CD4-positive, CD25-positive, alpha-beta regulatory T cell (primary cell): ENCODE results near the gene NKAIN4. TPM values are rescaled to one million over a fixed set of nuclear protein-coding genes. Genes with fewer than 3 reads are reported as not detected.

Source experiments
- ATAC-seq, 2 donors: fragments of 150-1000 bp; cut with Tn5 transposase; one replicate each; pipeline ENCODE4 v1.10.0; 2021; ENCODE audit warnings: low read depth in 2 of 2, moderate number of reproducible peaks in 2 of 2, moderate library complexity in 1 of 2
- DNase-seq, 3 donors: peaks; one replicate each; pipeline versions ENCODE4 v3.0.0 to v3.0.0-alpha.2; 2012 to 2022; ENCODE audit warnings: mixed read lengths in 1 of 3
- H3K27ac ChIP-seq: one replicate; pipeline ENCODE4 v1.7.0; 2013; ENCODE audit warnings: mild to moderate bottlenecking, low read length; ENCODE audit not compliant: insufficient read depth, poor library complexity, severe bottlenecking
- H3K27me3 ChIP-seq: one replicate; pipeline ENCODE4 v1.7.0; 2013; ENCODE audit warnings: low read length; ENCODE audit not compliant: control insufficient read depth, insufficient read depth
- H3K36me3 ChIP-seq: one replicate; pipeline ENCODE4 v1.7.0; 2013; ENCODE audit warnings: mild to moderate bottlenecking, low read length, moderate library complexity; ENCODE audit not compliant: control insufficient read depth, insufficient read depth
- H3K4me1 ChIP-seq: 2 replicates; pipeline ENCODE4 v1.7.0; 2013; ENCODE audit warnings: mild to moderate bottlenecking, low read length; ENCODE audit not compliant: insufficient read depth, control insufficient read depth, poor library complexity, severe bottlenecking
- H3K4me3 ChIP-seq: one replicate; pipeline ENCODE4 v1.7.0; 2013; ENCODE audit warnings: low read depth, mild to moderate bottlenecking, low read length, moderate library complexity
- H3K9me3 ChIP-seq, 2 experiments: 1 replicate in 1 of 2; 2 replicates in 1 of 2; pipeline ENCODE4 v1.7.0; 2013; ENCODE audit warnings: low read length in 2 of 2, mild to moderate bottlenecking in 1 of 2, moderate library complexity in 1 of 2; ENCODE audit not compliant: control insufficient read depth in 2 of 2
- H3K27ac Mint-ChIP-seq, 3 donors: one replicate each; pipeline ENCODE4 v1.8.0; 2020 to 2022; ENCODE audit warnings: mild to moderate bottlenecking in 3 of 3, mixed read lengths in 3 of 3, moderate library complexity in 2 of 3
- H3K27me3 Mint-ChIP-seq: one replicate; pipeline ENCODE4 v1.8.0; 2022; ENCODE audit warnings: mild to moderate bottlenecking, mixed read lengths
- H3K36me3 Mint-ChIP-seq: one replicate; pipeline ENCODE4 v1.8.0; 2020; ENCODE audit warnings: mixed read lengths
- H3K4me1 Mint-ChIP-seq, 4 donors: one replicate each; pipeline ENCODE4 v1.8.0; 2020 to 2022; ENCODE audit warnings: mixed read lengths in 4 of 4, mild to moderate bottlenecking in 1 of 4
- H3K4me3 Mint-ChIP-seq, 4 donors: one replicate each; pipeline ENCODE4 v1.8.0; 2020 to 2022; ENCODE audit warnings: mild to moderate bottlenecking in 4 of 4, mixed read lengths in 4 of 4, moderate library complexity in 3 of 4
- H3K9me3 Mint-ChIP-seq, 7 donors: one replicate each; pipeline ENCODE4 v1.8.0; 2020 to 2022; ENCODE audit warnings: mixed read lengths in 7 of 7, mild to moderate bottlenecking in 3 of 7, moderate library complexity in 2 of 7
- polyA plus RNA-seq, 4 donors: library from polyadenylated mRNA; unstranded; fragments of 300-500 nt; fragmentation: Illumina TruSeq; gene quantifications; one replicate each; pipeline ENCODE4 v1.2.3, GENCODE V29; 2021
- total RNA-seq: library from RNA; stranded (reverse); gene quantifications from one replicate; pipeline ENCODE4 v1.2.3, GENCODE V29; 2022

The NKAIN4 gene
- total and polyA plus RNA-seq, 5 donors from 2014 or later, result not detected

DNA sequence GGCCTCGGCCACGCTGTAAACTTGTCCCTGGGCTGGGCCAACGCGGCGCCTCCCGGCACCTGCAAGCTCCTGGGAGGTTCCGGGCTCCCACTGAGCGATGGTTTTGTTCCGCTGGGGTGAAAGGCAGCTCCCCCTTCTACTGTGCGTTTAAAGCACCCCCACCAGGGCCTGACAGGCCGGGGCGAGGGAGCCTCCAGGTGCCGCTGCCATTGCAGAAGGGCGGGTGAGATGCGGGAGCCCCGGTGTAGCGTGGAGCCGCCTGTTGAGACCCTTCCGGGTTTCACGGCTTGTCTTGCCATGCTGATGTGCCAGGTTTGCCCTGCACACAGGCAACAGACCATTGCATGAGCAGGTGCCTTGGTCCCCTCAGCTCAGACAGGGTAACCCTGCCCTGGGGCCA lies 41.6 kb upstream of the NKAIN4 start:
- peak overlapping the region in 2 of 4 donors; percentile 30 to 82 for H3K4me3 Mint-ChIP-seq
- no peaks in the 10 kb centered on the region for H3K36me3 Mint-ChIP-seq
- H3K27me3 ChIP-seq, result no peaks in the 10 kb centered on the region
- H3K27ac Mint-ChIP-seq, result peak overlapping the region in 1 of 3 donors; percentile 85
- peaks cover 15% of the 10 kb centered on the region for H3K4me1 ChIP-seq
- peaks cover 0 to 10% (median 5%) of the 10 kb centered on the region in 4 donors for H3K4me1 Mint-ChIP-seq
- no peak overlapping the region for H3K4me3 ChIP-seq
- ATAC-seq (no peak), DNase-seq (peak in 1 of 3 donors; percentile 23)
- H3K27me3 Mint-ChIP-seq, result peaks cover 19% of the 10 kb centered on the region
- H3K36me3 ChIP-seq, result no peaks in the 10 kb centered on the region
- H3K27ac ChIP-seq, result no peak overlapping the region
- no peaks in the 10 kb centered on the region for H3K9me3 ChIP-seq
- peaks cover 0 to 3% (median 0%) of the 10 kb centered on the region in 7 donors for H3K9me3 Mint-ChIP-seq

DNA sequence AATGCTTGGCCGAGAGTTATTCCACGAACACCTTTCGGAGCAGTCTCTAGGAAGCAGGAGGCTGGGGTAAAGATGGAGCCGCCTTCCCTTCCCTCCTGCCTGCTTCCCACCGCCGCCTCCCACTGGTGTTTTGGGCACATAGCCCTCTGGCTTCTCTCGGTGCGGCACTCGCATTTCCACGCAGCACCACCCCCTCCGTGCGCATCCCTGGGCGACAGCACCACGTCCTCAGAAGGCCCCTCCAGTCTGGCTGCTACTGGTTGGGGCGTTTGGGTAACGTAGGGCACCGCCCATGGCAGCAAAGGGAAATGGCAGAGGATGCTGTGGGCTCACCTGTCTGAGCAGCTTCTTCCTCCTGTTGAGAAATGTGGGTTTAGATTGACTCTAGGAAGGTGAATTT lies 41.2 kb upstream of the NKAIN4 start:
- no peaks in the 10 kb centered on the region for H3K36me3 ChIP-seq
- Mint-ChIP-seq H3K4me1 (peaks cover 0 to 10% (median 5%) of the 10 kb centered on the region in 4 donors), H3K4me3 (peak overlapping the region in 2 of 4 donors; percentile 30 to 82), H3K36me3 (no peaks in the 10 kb centered on the region), H3K27ac (peak overlapping the region in 2 of 3 donors; percentile 85 to 93), H3K9me3 (peaks cover 0 to 2% (median 0%) of the 10 kb centered on the region in 7 donors), H3K27me3 (peaks cover 15% of the 10 kb centered on the region)
- H3K4me1 ChIP-seq, result peaks cover 15% of the 10 kb centered on the region
- H3K9me3 ChIP-seq, result no peaks in the 10 kb centered on the region
- no peak overlapping the region for H3K4me3 ChIP-seq
- no peaks in the 10 kb centered on the region for H3K27me3 ChIP-seq
- DNase-seq, result peak in 2 of 3 donors; percentile 30 to 33
- no peak overlapping the region for H3K27ac ChIP-seq
- peak; percentile 40 to 43 for ATAC-seq

DNA sequence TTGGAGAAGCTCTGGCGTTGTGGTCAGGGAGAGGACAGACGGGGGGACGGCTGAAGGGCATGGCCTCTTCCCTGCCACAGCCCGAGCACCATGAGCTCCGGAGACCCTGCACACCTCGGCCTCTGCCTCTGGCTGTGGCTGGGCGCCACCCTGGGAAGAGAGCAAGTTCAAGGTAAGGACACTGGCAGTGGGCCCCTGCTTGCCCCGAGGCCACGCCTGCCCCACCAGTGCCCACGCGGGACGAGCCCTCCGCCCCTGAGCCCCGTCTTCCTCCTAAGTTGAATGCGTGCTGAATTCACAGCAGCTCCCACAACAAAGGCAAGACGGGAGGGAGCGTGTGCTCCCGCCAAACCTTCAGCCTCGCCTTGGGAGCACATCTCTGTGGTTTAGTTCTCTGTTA lies 40.8 kb upstream of the NKAIN4 start:
- Histone ChIP-seq H3K36me3 (no peaks in the 10 kb centered on the region), H3K9me3 (no peaks in the 10 kb centered on the region), H3K4me1 (peaks cover 15% of the 10 kb centered on the region), H3K27ac (no peak overlapping the region), H3K27me3 (no peaks in the 10 kb centered on the region), H3K4me3 (no peak overlapping the region)
- H3K27ac Mint-ChIP-seq, result peak overlapping the region in 2 of 3 donors; percentile 85 to 93
- DNase-seq (no peak), ATAC-seq (no peak)
- H3K4me1 Mint-ChIP-seq, result peaks cover 0 to 10% (median 5%) of the 10 kb centered on the region in 4 donors
- H3K4me3 Mint-ChIP-seq, result no peak overlapping the region
- peaks cover 12% of the 10 kb centered on the region for H3K27me3 Mint-ChIP-seq
- peaks cover 0 to 2% (median 0%) of the 10 kb centered on the region in 7 donors for H3K9me3 Mint-ChIP-seq
- H3K36me3 Mint-ChIP-seq, result no peaks in the 10 kb centered on the region

DNA sequence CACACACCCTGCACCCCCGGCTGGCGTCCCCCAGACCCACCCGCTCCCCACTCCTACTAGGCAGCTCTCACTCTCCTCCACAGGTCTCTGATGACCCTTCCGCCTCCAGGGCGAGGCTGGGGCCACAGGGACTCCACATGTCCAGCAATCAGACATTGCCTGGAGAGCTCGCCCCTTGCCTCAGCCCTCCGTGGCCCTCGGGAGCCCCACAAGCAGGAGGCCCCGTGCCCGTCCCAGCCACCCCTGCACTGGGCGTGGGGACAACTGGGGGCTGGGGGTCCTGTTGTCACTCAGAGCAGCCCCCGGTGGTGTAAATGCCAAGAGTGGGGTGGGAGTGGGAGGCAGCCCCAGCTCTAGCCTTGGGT lies 40.3 kb upstream of the NKAIN4 start:
- no peaks in the 10 kb centered on the region for H3K27me3 ChIP-seq
- Mint-ChIP-seq H3K4me3 (no peak overlapping the region), H3K36me3 (no peaks in the 10 kb centered on the region)

DNA sequence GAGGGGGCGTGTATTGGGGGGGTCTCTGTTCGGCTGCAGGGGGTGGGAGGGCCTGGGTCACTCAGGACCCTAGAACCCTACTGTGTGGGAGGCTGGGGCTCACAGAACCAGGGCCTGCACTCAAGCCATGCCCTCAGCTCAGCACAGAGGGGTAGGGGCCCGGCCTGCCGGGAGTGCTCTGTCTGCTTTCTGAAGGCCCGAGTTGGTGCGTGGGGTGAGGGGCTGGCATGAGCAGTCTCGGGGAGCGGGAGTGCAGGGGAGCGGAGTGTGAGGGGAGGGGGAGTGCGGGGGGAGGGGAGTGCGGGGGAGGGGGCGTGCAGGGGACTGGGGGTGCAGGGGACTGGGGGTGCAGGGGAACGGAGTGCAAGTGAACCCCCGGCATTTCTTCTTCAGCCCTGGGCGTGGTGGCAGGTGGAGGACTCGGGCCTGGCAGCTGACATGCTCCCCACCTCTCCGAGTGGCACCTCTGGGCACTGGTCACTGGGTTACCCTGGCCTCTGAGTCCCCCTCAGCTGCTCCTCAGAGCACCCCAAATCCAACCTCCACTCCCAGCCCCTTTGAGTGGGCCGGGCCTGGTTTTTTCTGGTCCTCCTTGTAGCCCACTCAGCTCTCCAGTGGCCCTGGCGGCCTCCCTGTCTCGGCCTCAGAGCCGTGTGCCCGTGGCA lies 39.7 kb upstream of the NKAIN4 start:
- H3K36me3 Mint-ChIP-seq, result no peaks in the 10 kb centered on the region
- no peak overlapping the region for H3K4me3 Mint-ChIP-seq
- H3K9me3 Mint-ChIP-seq, result peaks cover 0 to under 1% (median 0%) of the 10 kb centered on the region in 7 donors
- H3K27me3 Mint-ChIP-seq, result peaks cover 7% of the 10 kb centered on the region
- no peaks in the 10 kb centered on the region for H3K36me3 ChIP-seq
- no peak overlapping the region for H3K4me3 ChIP-seq
- H3K4me1 ChIP-seq, result peaks cover 15% of the 10 kb centered on the region
- no peak overlapping the region for H3K27ac ChIP-seq
- ATAC-seq (no peak), DNase-seq (no peak)
- no peaks in the 10 kb centered on the region for H3K27me3 ChIP-seq
- H3K4me1 Mint-ChIP-seq, result peaks cover 0 to 10% (median 5%) of the 10 kb centered on the region in 4 donors
- no peak overlapping the region for H3K27ac Mint-ChIP-seq
- H3K9me3 ChIP-seq, result no peaks in the 10 kb centered on the region

More for the DNA sequence above, 40.3 kb upstream of the NKAIN4 start:
- DNase-seq (no peak), ATAC-seq (no peak)
- no peaks in the 10 kb centered on the region for H3K36me3 ChIP-seq
- no peak overlapping the region for H3K27ac Mint-ChIP-seq
- peaks cover 0 to 2% (median 0%) of the 10 kb centered on the region in 7 donors for H3K9me3 Mint-ChIP-seq
- H3K27me3 Mint-ChIP-seq, result peaks cover 12% of the 10 kb centered on the region
- no peak overlapping the region for H3K27ac ChIP-seq
- H3K4me1 ChIP-seq, result peaks cover 15% of the 10 kb centered on the region
- H3K4me3 ChIP-seq, result no peak overlapping the region
- H3K4me1 Mint-ChIP-seq, result peaks cover 0 to 10% (median 5%) of the 10 kb centered on the region in 4 donors
- no peaks in the 10 kb centered on the region for H3K9me3 ChIP-seq

DNA sequence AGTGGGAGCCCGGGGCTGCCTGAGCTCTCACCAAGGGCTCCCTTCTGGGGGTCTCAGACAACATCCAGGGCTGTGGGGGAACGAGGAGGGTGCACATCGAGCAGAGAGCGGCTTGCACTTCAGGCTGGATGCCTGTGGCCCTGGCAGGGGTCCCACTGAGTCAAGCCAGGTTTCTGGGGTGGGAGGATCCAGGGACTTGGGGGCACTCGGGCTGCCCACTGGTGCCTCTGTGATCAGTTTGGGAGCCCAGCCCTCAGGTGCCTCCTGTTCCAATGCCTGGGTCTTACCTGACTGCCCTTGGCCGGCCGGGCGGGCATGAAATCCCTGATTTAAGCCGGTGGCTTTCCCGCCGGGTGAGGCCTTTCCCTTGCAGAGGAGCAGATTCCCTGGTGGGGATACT lies 39.2 kb upstream of the NKAIN4 start:
- no peak overlapping the region for H3K4me3 ChIP-seq
- H3K4me3 Mint-ChIP-seq, result no peak overlapping the region
- ATAC-seq (no peak), DNase-seq (no peak)
- H3K36me3 Mint-ChIP-seq, result no peaks in the 10 kb centered on the region
- peaks cover 6% of the 10 kb centered on the region for H3K27me3 Mint-ChIP-seq
- H3K27ac Mint-ChIP-seq, result no peak overlapping the region
- H3K4me1 Mint-ChIP-seq, result peaks cover 0 to 10% (median 5%) of the 10 kb centered on the region in 4 donors
- H3K9me3 ChIP-seq, result no peaks in the 10 kb centered on the region
- H3K27me3 ChIP-seq, result no peaks in the 10 kb centered on the region
- H3K4me1 ChIP-seq, result peaks cover 15% of the 10 kb centered on the region
- no peak overlapping the region for H3K27ac ChIP-seq
- H3K9me3 Mint-ChIP-seq, result no peaks in the 10 kb centered on the region
- peaks cover 5% of the 10 kb centered on the region for H3K36me3 ChIP-seq

DNA sequence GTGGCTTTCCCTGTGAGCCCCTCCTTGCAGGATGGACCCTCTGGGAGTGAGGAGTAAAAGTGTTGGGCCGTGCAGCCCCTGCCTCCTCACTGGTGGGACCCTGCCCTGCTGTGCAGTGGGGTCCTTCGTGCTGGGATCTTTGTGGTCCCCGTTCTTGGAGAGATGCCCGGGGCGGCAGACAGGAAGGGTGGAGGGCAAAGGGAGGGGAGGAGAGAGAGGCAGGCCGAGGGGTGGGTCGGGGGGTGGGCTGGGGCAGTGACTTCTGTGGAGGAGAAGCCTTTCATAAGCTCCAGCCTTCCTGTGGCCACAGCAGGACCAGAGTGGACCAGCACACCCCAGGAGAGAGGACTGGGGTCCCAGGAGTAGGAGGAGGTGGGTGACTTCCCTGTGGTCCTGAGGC lies 38.6 kb upstream of the NKAIN4 start, which contains the start of gene COL20A1:
Gene COL20A1, plus strand, starts transcription at position 283 of the 400 bp plus-strand sequence. CDS start 1,922 bp downstream, outside the sequence.
- Histone ChIP-seq H3K9me3 (no peaks in the 10 kb centered on the region), H3K27me3 (no peaks in the 10 kb centered on the region), H3K36me3 (peaks cover 10% of the 10 kb centered on the region), H3K4me1 (peaks cover 15% of the 10 kb centered on the region), H3K27ac (no peak within 1 kb of the TSS), H3K4me3 (no peak within 1 kb of the TSS)
- peaks cover 6% of the 10 kb centered on the region for H3K27me3 Mint-ChIP-seq
- H3K4me3 Mint-ChIP-seq, result no peak within 1 kb of the TSS
- DNase-seq, result no peak
- H3K9me3 Mint-ChIP-seq, result no peaks in the 10 kb centered on the region
- H3K36me3 Mint-ChIP-seq, result no peaks in the 10 kb centered on the region
- H3K27ac Mint-ChIP-seq, result no peak within 1 kb of the TSS
- ATAC-seq, result no peak
- H3K4me1 Mint-ChIP-seq, result peaks cover 0 to 10% (median 5%) of the 10 kb centered on the region in 4 donors

DNA sequence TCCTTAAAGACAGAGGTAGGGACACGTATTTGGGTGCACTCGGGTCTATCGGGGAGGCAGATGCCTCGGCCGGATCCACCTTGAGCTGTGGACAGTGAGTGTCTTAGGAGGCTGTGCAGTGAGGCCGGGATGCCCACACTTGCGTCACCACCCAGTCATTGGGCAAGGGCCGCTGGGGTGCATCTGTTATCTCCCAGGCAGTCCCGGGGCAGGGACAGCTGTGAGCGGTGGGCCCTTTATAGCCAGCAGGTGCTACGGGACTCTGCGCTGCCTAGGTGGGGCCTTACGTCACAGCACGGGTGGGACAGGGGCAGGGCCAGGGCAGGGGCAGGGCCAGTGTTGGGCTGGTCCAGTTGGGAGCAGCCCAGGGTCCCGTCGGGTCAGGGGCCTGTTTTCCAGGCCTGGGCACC lies 38.0 kb upstream of the NKAIN4 start:
- Mint-ChIP-seq H3K4me1 (peaks cover 0 to 10% (median 5%) of the 10 kb centered on the region in 4 donors), H3K27me3 (peaks cover 6% of the 10 kb centered on the region), H3K4me3 (no peak overlapping the region), H3K27ac (no peak overlapping the region), H3K36me3 (peaks cover under 1% of the 10 kb centered on the region), H3K9me3 (no peaks in the 10 kb centered on the region)
- H3K36me3 ChIP-seq, result peaks cover 15% of the 10 kb centered on the region
- no peak overlapping the region for H3K4me3 ChIP-seq
- peaks cover 15% of the 10 kb centered on the region for H3K4me1 ChIP-seq
- ATAC-seq (no peak), DNase-seq (no peak)
- H3K27me3 ChIP-seq, result no peaks in the 10 kb centered on the region
- H3K27ac ChIP-seq, result no peak overlapping the region
- H3K9me3 ChIP-seq, result no peaks in the 10 kb centered on the region
